HCT116 (cell line): Measurements from ENCODE around the gene KCTD10. TPM values are rescaled to one million over a fixed set of nuclear protein-coding genes. Genes with fewer than 3 reads are reported as not detected.

Experiments
- ATAC-seq: fragments of 200-7000 bp; cut with Tn5 transposase; 2 replicates; pipeline ENCODE4 v1.9.1; 2020; ENCODE audit warnings: mild to moderate bottlenecking, moderate library complexity
- BruUV-seq: library from RNA; stranded (reverse); fragments of 400-500 nt; replicated peaks from 2 replicates; lab custom pipeline; 2021; lab: Mats Ljungman, UMichigan
- CTCF ChIA-PET: fragments of 300-600 bp; sonication (Branson Sonifier 250); formaldehyde crosslinking; loops from one replicate; lab custom pipeline; 2021; ENCODE audit warnings: antibody characterized with exemption; lab: Charles Lee
- POLR2A ChIA-PET: fragments of 300-600, 350-600 bp; sonication (Branson Sonifier 250); formaldehyde crosslinking; loops from one replicate; lab custom pipeline; 2021; ENCODE audit warnings: antibody characterized with exemption; lab: Charles Lee
- RAD21 ChIA-PET, 2 experiments: fragments of 300-600 bp; sonication (Branson Sonifier 250); formaldehyde crosslinking; loops; one replicate each; lab custom pipeline; 2023; ENCODE audit warnings: low total read pairs in 2 of 2; ENCODE audit not compliant: uncharacterized antibody in 2 of 2, unreplicated experiment in 2 of 2, low non-redundant PET in 1 of 2; lab: Charles Lee
- DNase-seq: peaks from one replicate; pipeline ENCODE4 v3.0.0-alpha.2; 2010; ENCODE audit warnings: low read depth, low spot score
- H2AFZ ChIP-seq: fragments of 200-600 bp; shearing (Covaris generic), sonication (generic); 2 replicates; pipeline ENCODE4 v1.6.1; 2017; ENCODE audit warnings: low read depth, mixed run types, mixed read lengths, antibody characterized with exemption, low read length; ENCODE audit not compliant: poor library complexity, severe bottlenecking
- H3K27ac ChIP-seq: 2 replicates; pipeline ENCODE4 v1.5.1; 2012; ENCODE audit warnings: low read depth, low read length
- H3K27me3 ChIP-seq: fragments of 200-600 bp; sonication (generic); 2 replicates; pipeline ENCODE4 v1.6.1; 2016; ENCODE audit warnings: mixed run types, low read length, mixed read lengths; ENCODE audit not compliant: insufficient read depth
- H3K36me3 ChIP-seq, 2 experiments: fragments of 200-500 bp in 1 of 2; fragments of 200-600 bp in 1 of 2; sonication (Bioruptor generic) in 1 of 2; sonication (generic) in 1 of 2; 2 replicates each; pipeline versions ENCODE4 v1.5.1 to v1.6.1; 2014 to 2016; ENCODE audit warnings: low read length in 2 of 2, inconsistent platforms in 1 of 2, mixed read lengths in 1 of 2, mixed run types in 1 of 2; ENCODE audit not compliant: insufficient read depth in 2 of 2, control insufficient read depth in 1 of 2
- H3K4me1 ChIP-seq, 2 experiments: fragments of 200-600 bp in 1 of 2; sonication (generic) in 1 of 2; 2 replicates each; pipeline versions ENCODE4 v1.5.1 to v1.6.1; 2012 to 2017; ENCODE audit warnings: low read length in 2 of 2, inconsistent platforms in 1 of 2, mild to moderate bottlenecking in 1 of 2, mixed read lengths in 1 of 2, mixed run types in 1 of 2, moderate library complexity in 1 of 2; ENCODE audit not compliant: insufficient read depth in 2 of 2, control insufficient read depth in 1 of 2
- H3K4me2 ChIP-seq: fragments of 200-600 bp; sonication (generic); 2 replicates; pipeline ENCODE4 v1.6.1; 2017; ENCODE audit warnings: mixed run types, low read length, mixed read lengths
- H3K4me3 ChIP-seq, 2 experiments: fragments of 200-600 bp in 1 of 2; sonication (generic) in 1 of 2; replicated peaks in 1 of 2; 2 replicates each; pipeline ENCODE4 v1.5.1; 2011 to 2016; ENCODE audit warnings: low read length in 2 of 2, control low read depth in 1 of 2, low read depth in 1 of 2, mild to moderate bottlenecking in 1 of 2, mixed read lengths in 1 of 2, mixed run types in 1 of 2
- H3K79me2 ChIP-seq: fragments of 200-600 bp; sonication (generic); 2 replicates; pipeline ENCODE4 v1.6.1; 2017; ENCODE audit warnings: mild to moderate bottlenecking, mixed run types, low read length, moderate library complexity, mixed read lengths; ENCODE audit not compliant: insufficient read depth
- H3K9ac ChIP-seq: fragments of 200-600 bp; sonication (generic); 2 replicates; pipeline ENCODE4 v1.6.1; 2016; ENCODE audit warnings: low read length, mixed read lengths
- H3K9me2 ChIP-seq: fragments of 200-600 bp; sonication (generic), shearing (Covaris generic); 2 replicates; pipeline ENCODE4 v1.6.1; 2017; ENCODE audit warnings: mixed run types, mild to moderate bottlenecking, moderate library complexity; ENCODE audit not compliant: insufficient read depth
- H3K9me3 ChIP-seq, 2 experiments: fragments of 200-500 bp in 1 of 2; fragments of 200-600 bp in 1 of 2; sonication (Bioruptor generic) in 1 of 2; sonication (generic) in 1 of 2; 2 replicates each; pipeline ENCODE4 v1.6.1; 2014 to 2017; ENCODE audit warnings: low read length in 2 of 2, mixed read lengths in 2 of 2, inconsistent platforms in 1 of 2, low read depth in 1 of 2, mild to moderate bottlenecking in 1 of 2, mixed run types in 1 of 2, moderate library complexity in 1 of 2; ENCODE audit not compliant: control insufficient read depth in 1 of 2, insufficient read depth in 1 of 2
- H4K20me1 ChIP-seq: fragments of 200-600 bp; sonication (generic), shearing (Covaris generic); 2 replicates; pipeline ENCODE4 v1.6.1; 2017; ENCODE audit warnings: mixed run types, mild to moderate bottlenecking, moderate library complexity; ENCODE audit not compliant: insufficient read depth
- POLR2AphosphoS5 ChIP-seq: IDR thresholded peaks from 2 replicates; pipeline ENCODE4 v1.6.1; 2011; ENCODE audit warnings: mild to moderate bottlenecking, low read depth, low read length, moderate library complexity
- RAD21 ChIP-seq: IDR thresholded peaks from 2 replicates; pipeline ENCODE4 v1.6.1; 2012; ENCODE audit warnings: low read depth, mild to moderate bottlenecking
- SP1 ChIP-seq: IDR thresholded peaks from 2 replicates; pipeline ENCODE4 v1.6.1; 2012; ENCODE audit warnings: low read depth
- TCF7L2 ChIP-seq: IDR thresholded peaks from 2 replicates; pipeline ENCODE4 v1.7.0; 2011; ENCODE audit warnings: borderline replicate concordance, inconsistent platforms; ENCODE audit not compliant: insufficient read depth, insufficient read length; ENCODE audit errors: extremely low read depth
- ZFX ChIP-seq: fragments of 450-650 bp; IDR thresholded peaks from 2 replicates; pipeline ENCODE4 v1.6.1; 2017
- ZNF274 ChIP-seq: fragments of 200-500 bp; sonication (Bioruptor generic); IDR thresholded peaks from 2 replicates; pipeline ENCODE4 v1.6.1; 2014; ENCODE audit warnings: mild to moderate bottlenecking, low read depth, low read length, inconsistent platforms
- intact Hi-C: fragments of 100-400 bp; cut with micrococcal nuclease; formaldehyde crosslinking; loops from 2 replicates; pipeline ENCODE4 v1.10.0; 2022
- total RNA-seq: library from RNA; stranded (reverse); gene quantifications from one replicate; pipeline ENCODE4 v1.2.1, GENCODE V29; 2021; ENCODE audit not compliant: unreplicated experiment
- TF ChIP-seq, protein P1 (sequence below): IDR thresholded peaks from 2 replicates; pipeline ENCODE4 v1.6.1; 2012

Gene KCTD10
- total RNA-seq, 1 experiment from 2014 or later = 34.7 TPM

DNA sequence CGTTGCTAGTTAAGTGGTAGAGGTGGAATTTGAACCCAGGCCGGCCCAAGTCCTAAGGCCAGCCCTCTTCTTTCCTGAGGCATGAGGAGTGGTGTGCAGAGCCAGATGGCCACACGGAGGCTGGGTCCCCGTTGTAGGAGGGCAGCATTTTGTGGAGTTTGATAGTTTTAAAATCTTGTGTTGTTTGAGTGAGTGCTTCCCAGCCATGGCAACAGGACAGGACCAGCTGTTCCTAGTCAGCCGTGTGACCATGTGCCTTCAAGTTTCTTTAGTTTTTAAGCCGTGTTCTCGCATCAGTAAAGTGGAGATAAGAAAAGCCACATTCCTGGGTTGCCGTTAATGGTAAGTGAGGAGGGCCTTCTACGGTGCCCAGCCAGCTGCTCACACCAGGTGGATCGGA, 44.7 kb upstream of the KCTD10 start:
- H3K27me3 ChIP-seq = no peaks in the 10 kb centered on the region
- no peak for DNase-seq
- peaks cover 9% of the 10 kb centered on the region in 2 experiments; a peak in 2 of 4 replicates for H3K36me3 ChIP-seq
- no peaks in the 10 kb centered on the region for H4K20me1 ChIP-seq
- no peaks in the 10 kb centered on the region for H3K9me3 ChIP-seq
- no peak overlapping the region for H3K4me2 ChIP-seq
- CTCF ChIA-PET = no interaction called here
- no peaks in the 10 kb centered on the region for H3K9me2 ChIP-seq
- POLR2A ChIA-PET = no interaction called here
- H2AFZ ChIP-seq = no peak overlapping the region
- no peak for ATAC-seq
- H3K9ac ChIP-seq = no peak overlapping the region
- H3K27ac ChIP-seq = no peak overlapping the region
- H3K4me3 ChIP-seq = no peak overlapping the region
- BruUV-seq = no TSS peak
- H3K4me1 ChIP-seq = no peaks in the 10 kb centered on the region
- RAD21 ChIA-PET = no interaction called here
- no peaks in the 10 kb centered on the region for H3K79me2 ChIP-seq
- intact Hi-C loops = no loop called here
- TF ChIP-seq ZNF274 = no peak

DNA sequence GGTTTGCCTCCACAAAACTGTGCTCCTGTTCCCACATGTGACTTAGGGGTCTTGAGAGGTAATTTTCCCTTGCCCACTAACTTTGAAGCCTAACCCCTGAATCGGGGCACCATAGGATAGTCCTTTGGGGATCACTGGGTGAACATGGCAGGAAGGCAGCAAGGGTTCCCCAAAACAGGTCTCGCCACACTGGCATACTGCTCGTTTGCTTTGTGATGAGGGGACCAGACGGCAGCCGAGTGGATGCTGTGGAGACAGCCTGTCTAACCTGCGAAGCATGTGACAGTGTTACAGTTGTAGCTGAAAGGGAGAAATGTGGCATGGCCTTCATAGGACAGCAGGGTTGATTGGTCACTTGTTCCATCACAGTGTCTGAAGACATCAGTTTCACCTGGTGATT, 42.7 kb upstream of the KCTD10 start:
- DNase-seq (no peak), ATAC-seq (no peak)
- ChIA-PET POLR2A (no interaction called here), RAD21 (no interaction called here), CTCF (interaction anchor here (1.5 kb wide), 1 partner anchor 255 kb away, joined by 11 read pairs; no protein-coding TSS in a partner anchor)
- Histone ChIP-seq H3K79me2 (no peaks in the 10 kb centered on the region), H3K27ac (no peak overlapping the region), H3K4me2 (no peak overlapping the region), H3K36me3 (peaks cover 10 to 13% of the 10 kb centered on the region in 2 experiments; a peak in 2 of 4 replicates), H3K9me2 (no peaks in the 10 kb centered on the region), H3K9me3 (no peaks in the 10 kb centered on the region), H3K9ac (no peak overlapping the region), H3K4me3 (no peak overlapping the region), H2AFZ (no peak overlapping the region), H3K27me3 (no peaks in the 10 kb centered on the region), H3K4me1 (no peaks in the 10 kb centered on the region), H4K20me1 (no peaks in the 10 kb centered on the region)
- intact Hi-C loops = no loop called here
- no peak for TF ChIP-seq ZFX
- TF ChIP-seq ZNF274 = no peak
- no peak for TF ChIP-seq RAD21
- TF ChIP-seq TCF7L2 = no peak
- no peak for TF ChIP-seq SP1
- no peak for TF ChIP-seq POLR2AphosphoS5
- TF ChIP-seq, protein P1, sequence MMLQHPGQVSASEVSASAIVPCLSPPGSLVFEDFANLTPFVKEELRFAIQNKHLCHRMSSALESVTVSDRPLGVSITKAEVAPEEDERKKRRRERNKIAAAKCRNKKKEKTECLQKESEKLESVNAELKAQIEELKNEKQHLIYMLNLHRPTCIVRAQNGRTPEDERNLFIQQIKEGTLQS = no peak
- BruUV-seq = no TSS peak
